Measurements from ENCODE around the gene PRSS56. TPM values are rescaled to one million over a fixed set of nuclear protein-coding genes. Genes with fewer than 3 reads are reported as not detected.

The PRSS56 gene
- total and polyA plus RNA-seq, 4 donors: not detected

- intact Hi-C loops (cut with DNase I): no loop called here
- Histone ChIP-seq H3K27me3 (ENCODE audit: control insufficient read depth in 1 of 2, insufficient read depth in 2 of 2, low read length in 1 of 2) (no peaks in the 10 kb centered on the region), H3K27ac (ENCODE audit: low read depth in 1 of 2, low read length in 2 of 2) (no peak overlapping the region), H3K9me3 (ENCODE audit: control insufficient read depth, low read length) (no peaks in the 10 kb centered on the region), H3K4me1 (ENCODE audit: control insufficient read depth in 1 of 2, insufficient read depth in 2 of 2, low read length in 2 of 2) (no peaks in the 10 kb centered on the region), H3K4me3 (ENCODE audit: low read length in 2 of 2) (no peak overlapping the region), H3K36me3 (ENCODE audit: control insufficient read depth in 1 of 2, insufficient read depth in 2 of 2, low read length in 1 of 2) (no peaks in the 10 kb centered on the region)
- DNase-seq (peak; percentile 34 to 66), ATAC-seq (ENCODE audit: low FRiP score) (no peak)
- WGBS, 2 donors: 89 to 97% methylated on average over 12 of the region's 12 CpGs
Observed at GRCh38 chr2:232491139-232491780, 28.9 kb upstream of the PRSS56 start.

- WGBS, 2 donors: 75 to 77% methylated on average over 8 of the region's 8 CpGs
- Histone ChIP-seq H3K4me1 (ENCODE audit: control insufficient read depth in 1 of 2, insufficient read depth in 2 of 2, low read length in 2 of 2) (no peaks in the 10 kb centered on the region), H3K9me3 (ENCODE audit: control insufficient read depth, low read length) (no peaks in the 10 kb centered on the region), H3K4me3 (ENCODE audit: low read length in 2 of 2) (no peak overlapping the region), H3K27me3 (ENCODE audit: control insufficient read depth in 1 of 2, insufficient read depth in 2 of 2, low read length in 1 of 2) (no peaks in the 10 kb centered on the region), H3K36me3 (ENCODE audit: control insufficient read depth in 1 of 2, insufficient read depth in 2 of 2, low read length in 1 of 2) (no peaks in the 10 kb centered on the region), H3K27ac (ENCODE audit: low read depth in 1 of 2, low read length in 2 of 2) (no peak overlapping the region)
- ATAC-seq (ENCODE audit: low FRiP score) (no peak), DNase-seq (peak; percentile 17 to 51)
- intact Hi-C loops (cut with DNase I): no loop called here
Observed at GRCh38 chr2:232492236-232492848, 27.8 kb upstream of the PRSS56 start.

- DNase-seq: peak; percentile 39 to 45
- intact Hi-C loops (cut with DNase I): no loop called here
- no peaks in the 10 kb centered on the region for H3K36me3 ChIP-seq (ENCODE audit: control insufficient read depth in 1 of 2, insufficient read depth in 2 of 2, low read length in 1 of 2)
- no peak for ATAC-seq (ENCODE audit: low FRiP score)
- WGBS, 2 donors: 90% methylated on average over 24 of the region's 24 CpGs
- no peak overlapping the region for H3K4me3 ChIP-seq (ENCODE audit: low read length in 2 of 2)
- H3K27ac ChIP-seq (ENCODE audit: low read depth in 1 of 2, low read length in 2 of 2): no peak overlapping the region
- no peaks in the 10 kb centered on the region for H3K9me3 ChIP-seq (ENCODE audit: control insufficient read depth, low read length)
- no peaks in the 10 kb centered on the region for H3K4me1 ChIP-seq (ENCODE audit: control insufficient read depth in 1 of 2, insufficient read depth in 2 of 2, low read length in 2 of 2)
- H3K27me3 ChIP-seq (ENCODE audit: control insufficient read depth in 1 of 2, insufficient read depth in 2 of 2, low read length in 1 of 2): no peaks in the 10 kb centered on the region
Observed at GRCh38 chr2:232492963-232493700, 27.1 kb upstream of the PRSS56 start.

- H3K36me3 ChIP-seq (ENCODE audit: control insufficient read depth in 1 of 2, insufficient read depth in 2 of 2, low read length in 1 of 2): no peaks in the 10 kb centered on the region
- H3K27ac ChIP-seq (ENCODE audit: low read depth in 1 of 2, low read length in 2 of 2): no peak overlapping the region
- intact Hi-C loops (cut with DNase I): no loop called here
- no peaks in the 10 kb centered on the region for H3K27me3 ChIP-seq (ENCODE audit: control insufficient read depth in 1 of 2, insufficient read depth in 2 of 2, low read length in 1 of 2)
- H3K9me3 ChIP-seq (ENCODE audit: control insufficient read depth, low read length): no peaks in the 10 kb centered on the region
- DNase-seq: peak; percentile 19 to 55
- 82 to 87% methylated on average over 10 of the region's 10 CpGs for WGBS, 2 donors
- H3K4me1 ChIP-seq (ENCODE audit: control insufficient read depth in 1 of 2, insufficient read depth in 2 of 2, low read length in 2 of 2): no peaks in the 10 kb centered on the region
- no peak overlapping the region for H3K4me3 ChIP-seq (ENCODE audit: low read length in 2 of 2)
- no peak for ATAC-seq (ENCODE audit: low FRiP score)
Observed at GRCh38 chr2:232493701-232494474, 26.3 kb upstream of the PRSS56 start.

GRCh38 chr2:232494542-232494941, 25.6 kb upstream of the PRSS56 start:
- Histone ChIP-seq H3K36me3 (ENCODE audit: control insufficient read depth in 1 of 2, insufficient read depth in 2 of 2, low read length in 1 of 2) (no peaks in the 10 kb centered on the region), H3K4me1 (ENCODE audit: control insufficient read depth in 1 of 2, insufficient read depth in 2 of 2, low read length in 2 of 2) (no peaks in the 10 kb centered on the region), H3K9me3 (ENCODE audit: control insufficient read depth, low read length) (no peaks in the 10 kb centered on the region), H3K4me3 (ENCODE audit: low read length in 2 of 2) (no peak overlapping the region), H3K27ac (ENCODE audit: low read depth in 1 of 2, low read length in 2 of 2) (no peak overlapping the region), H3K27me3 (ENCODE audit: control insufficient read depth in 1 of 2, insufficient read depth in 2 of 2, low read length in 1 of 2) (no peaks in the 10 kb centered on the region)
- ATAC-seq (ENCODE audit: low FRiP score) (no peak), DNase-seq (no peak)
- WGBS, 2 donors: 94 to 96% methylated on average over 5 of the region's 5 CpGs
- intact Hi-C loops (cut with DNase I): no loop called here

GRCh38 chr2:232495292-232495691, 24.9 kb upstream of the PRSS56 start:
- Histone ChIP-seq H3K9me3 (ENCODE audit: control insufficient read depth, low read length) (no peaks in the 10 kb centered on the region), H3K27ac (ENCODE audit: low read depth in 1 of 2, low read length in 2 of 2) (no peak overlapping the region), H3K4me3 (ENCODE audit: low read length in 2 of 2) (no peak overlapping the region), H3K36me3 (ENCODE audit: control insufficient read depth in 1 of 2, insufficient read depth in 2 of 2, low read length in 1 of 2) (no peaks in the 10 kb centered on the region), H3K27me3 (ENCODE audit: control insufficient read depth in 1 of 2, insufficient read depth in 2 of 2, low read length in 1 of 2) (no peaks in the 10 kb centered on the region), H3K4me1 (ENCODE audit: control insufficient read depth in 1 of 2, insufficient read depth in 2 of 2, low read length in 2 of 2) (no peaks in the 10 kb centered on the region)
- intact Hi-C loops (cut with DNase I): no loop called here
- DNase-seq (no peak), ATAC-seq (ENCODE audit: low FRiP score) (no peak)
- 90 to 91% methylated on average over 7 of the region's 7 CpGs for WGBS, 2 donors

- no peaks in the 10 kb centered on the region for H3K9me3 ChIP-seq (ENCODE audit: control insufficient read depth, low read length)
- 76 to 77% methylated on average over 19 to 20 of the region's 20 CpGs for WGBS, 2 donors
- no peak for DNase-seq
- no peaks in the 10 kb centered on the region for H3K36me3 ChIP-seq (ENCODE audit: control insufficient read depth in 1 of 2, insufficient read depth in 2 of 2, low read length in 1 of 2)
- no peak overlapping the region for H3K4me3 ChIP-seq (ENCODE audit: low read length in 2 of 2)
- no peaks in the 10 kb centered on the region for H3K4me1 ChIP-seq (ENCODE audit: control insufficient read depth in 1 of 2, insufficient read depth in 2 of 2, low read length in 2 of 2)
- no peak overlapping the region for H3K27ac ChIP-seq (ENCODE audit: low read depth in 1 of 2, low read length in 2 of 2)
- no peak for ATAC-seq (ENCODE audit: low FRiP score)
- intact Hi-C loops (cut with DNase I): no loop called here
- H3K27me3 ChIP-seq (ENCODE audit: control insufficient read depth in 1 of 2, insufficient read depth in 2 of 2, low read length in 1 of 2): no peaks in the 10 kb centered on the region
Observed at GRCh38 chr2:232496501-232497270, 23.5 kb upstream of the PRSS56 start.

GRCh38 chr2:232497348-232497747, 22.8 kb upstream of the PRSS56 start:
- DNase-seq (no peak), ATAC-seq (ENCODE audit: low FRiP score) (no peak)
- 82% methylated on average over 13 of the region's 13 CpGs for WGBS, 2 donors
- H3K36me3 ChIP-seq (ENCODE audit: control insufficient read depth in 1 of 2, insufficient read depth in 2 of 2, low read length in 1 of 2): no peaks in the 10 kb centered on the region
- no peak overlapping the region for H3K4me3 ChIP-seq (ENCODE audit: low read length in 2 of 2)
- intact Hi-C loops (cut with DNase I): no loop called here
- H3K27ac ChIP-seq (ENCODE audit: low read depth in 1 of 2, low read length in 2 of 2): no peak overlapping the region
- no peaks in the 10 kb centered on the region for H3K9me3 ChIP-seq (ENCODE audit: control insufficient read depth, low read length)
- no peaks in the 10 kb centered on the region for H3K4me1 ChIP-seq (ENCODE audit: control insufficient read depth in 1 of 2, insufficient read depth in 2 of 2, low read length in 2 of 2)
- H3K27me3 ChIP-seq (ENCODE audit: control insufficient read depth in 1 of 2, insufficient read depth in 2 of 2, low read length in 1 of 2): no peaks in the 10 kb centered on the region
